Mucosa of rectum (tissue), 2 donors: ENCODE results near the gene RBBP6.

ENCODE experiments used
- H3K27ac ChIP-seq, 2 donors: one replicate each; pipeline ENCODE4 v1.7.0; 2013; ENCODE audit warnings: inconsistent platforms in 2 of 2, low read depth in 2 of 2, low read length in 2 of 2
- H3K27me3 ChIP-seq, 2 donors: one replicate each; pipeline ENCODE4 v1.7.0; 2013; ENCODE audit warnings: low read length in 2 of 2; ENCODE audit not compliant: control insufficient read depth in 2 of 2, insufficient read depth in 2 of 2
- H3K36me3 ChIP-seq, 2 donors: one replicate each; pipeline ENCODE4 v1.7.0; 2013; ENCODE audit warnings: low read length in 2 of 2; ENCODE audit not compliant: control insufficient read depth in 2 of 2, insufficient read depth in 2 of 2
- H3K4me1 ChIP-seq, 2 donors: one replicate each; pipeline ENCODE4 v1.7.0; 2013; ENCODE audit warnings: low read length in 2 of 2, mild to moderate bottlenecking in 1 of 2; ENCODE audit not compliant: control insufficient read depth in 2 of 2, insufficient read depth in 2 of 2
- H3K4me3 ChIP-seq, 2 donors: one replicate each; pipeline ENCODE4 v1.7.0; 2013; ENCODE audit warnings: low read length in 2 of 2
- H3K9ac ChIP-seq, 2 donors: one replicate each; pipeline ENCODE4 v1.7.0; 2013; ENCODE audit warnings: low read length in 2 of 2, low read depth in 1 of 2, mild to moderate bottlenecking in 1 of 2
- H3K9me3 ChIP-seq, 2 donors: one replicate each; pipeline ENCODE4 v1.7.0; 2013; ENCODE audit warnings: low read length in 2 of 2; ENCODE audit not compliant: control insufficient read depth in 2 of 2
- donor health status: healthy.
- donor health status: Normal muscosa, but diverticular disease.

RBBP6 gene

DNA sequence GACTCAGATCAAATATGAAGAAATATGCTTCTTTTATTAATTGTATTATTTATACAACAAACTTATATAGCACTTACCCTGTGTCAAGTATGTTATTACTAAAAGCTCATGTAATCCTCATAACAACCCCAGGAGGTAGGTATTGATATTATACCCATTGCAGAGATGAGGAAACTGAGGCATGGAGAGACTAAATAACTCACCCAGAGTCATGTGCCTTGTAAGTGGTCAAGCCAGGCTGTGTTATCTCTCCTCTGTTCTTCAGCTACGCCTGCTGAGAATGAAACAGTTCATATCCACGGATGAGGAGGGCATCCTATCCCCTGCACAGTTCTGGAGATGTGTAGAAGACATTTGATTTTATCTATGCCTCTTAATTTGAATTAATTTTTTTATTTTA, 78.1 kb downstream of the RBBP6 start:
- H3K4me1 ChIP-seq = no peaks in the 10 kb centered on the region
- H3K9ac ChIP-seq = no peak overlapping the region
- no peaks in the 10 kb centered on the region for H3K36me3 ChIP-seq
- no peak overlapping the region for H3K27ac ChIP-seq
- no peaks in the 10 kb centered on the region for H3K9me3 ChIP-seq
- H3K27me3 ChIP-seq = no peaks in the 10 kb centered on the region
- H3K4me3 ChIP-seq = no peak overlapping the region
